HG03442 (cell line): ENCODE data around the gene PAPPA.

Experiments used
- ATAC-seq: cut with Tn5 transposase; IDR thresholded peaks from one replicate; pipeline ENCODE4 v1.9.1; 2021; ENCODE audit warnings: mild to moderate bottlenecking, moderate library complexity; ENCODE audit not compliant: unreplicated experiment

The PAPPA gene

GRCh38 chr9:116213693-116214047, 60.1 kb downstream of the PAPPA start:
- ATAC-seq: no peak

- ATAC-seq: no peak
These were observed 64.8 kb downstream of the PAPPA start for GRCh38 chr9:116218399-116218798.

- no peak for ATAC-seq
These were observed 66.1 kb downstream of the PAPPA start for GRCh38 chr9:116219686-116220085.

DNA sequence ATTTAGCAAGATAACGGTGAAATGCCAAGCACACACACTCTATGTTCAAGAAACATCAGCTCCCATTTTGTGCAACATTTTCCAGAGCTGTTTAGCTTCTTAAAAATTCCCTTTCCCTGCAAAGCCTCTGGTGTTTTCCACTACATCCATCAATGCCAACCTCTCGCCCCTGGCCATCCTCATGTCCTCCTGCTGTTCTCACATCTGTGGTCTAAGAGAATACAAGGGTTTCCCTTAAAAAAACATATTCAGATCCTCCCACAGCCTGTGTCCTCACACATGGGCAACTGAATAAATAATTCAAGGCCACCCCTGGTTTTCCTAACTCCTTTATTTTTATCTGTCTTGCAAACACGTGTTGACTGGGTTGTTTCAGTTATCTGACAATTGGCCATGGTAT, 70.3 kb downstream of the PAPPA start:
- ATAC-seq: no peak

GRCh38 chr9:116230051-116230632, 76.6 kb downstream of the PAPPA start:
- no peak for ATAC-seq

DNA sequence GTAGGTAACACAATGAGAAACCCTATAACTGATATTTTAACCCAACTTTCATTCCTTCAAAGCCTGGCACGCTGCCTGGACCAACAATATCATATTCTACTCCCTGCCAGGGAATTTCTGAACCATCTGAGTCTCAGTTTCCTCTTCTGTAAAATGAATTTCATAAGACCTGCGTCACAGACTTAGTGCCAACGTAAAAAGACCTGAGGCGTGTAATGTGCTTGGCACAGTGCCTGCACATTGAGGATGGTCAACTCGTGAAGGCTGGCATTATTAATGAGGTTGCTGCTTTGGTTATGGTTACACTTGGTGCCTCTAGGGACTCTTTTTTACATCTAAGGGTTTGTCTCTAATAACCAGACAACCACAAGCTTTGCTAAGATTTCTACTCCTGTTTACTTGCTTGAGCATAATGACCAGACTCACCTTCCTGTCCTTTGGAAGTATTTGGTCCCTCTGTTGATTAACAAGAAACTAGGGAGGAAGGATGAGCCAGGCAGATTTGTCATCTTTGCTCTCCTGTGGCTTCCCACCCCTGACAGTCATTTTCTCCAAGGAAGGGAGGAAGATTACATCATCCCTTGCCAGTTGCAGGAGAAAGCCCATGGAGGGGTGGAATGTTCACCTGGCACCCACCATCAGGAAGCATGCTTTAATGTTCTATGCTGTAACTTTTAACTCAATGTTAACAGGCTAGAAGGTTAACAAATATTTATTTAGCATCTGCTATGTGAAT, 79.0 kb downstream of the PAPPA start:
- ATAC-seq: no peak

DNA sequence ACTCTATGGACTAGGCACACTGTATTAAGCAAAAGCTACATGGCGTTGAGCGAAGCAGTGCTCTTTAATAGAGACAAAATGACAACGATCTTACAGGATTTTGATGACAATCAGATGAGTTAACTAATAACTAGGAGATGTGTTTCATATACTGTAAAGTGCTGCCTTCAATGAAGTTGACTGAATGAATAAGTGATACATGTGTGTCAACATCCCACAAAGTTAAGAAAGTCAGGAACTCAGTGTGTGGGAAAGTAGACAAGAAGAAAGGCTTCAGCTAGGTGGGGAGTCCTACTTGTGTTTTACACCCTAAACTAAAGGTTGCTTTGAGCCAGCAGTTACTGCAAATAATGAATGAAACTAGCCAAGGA, 79.6 kb downstream of the PAPPA start:
- ATAC-seq: no peak

- no peak for ATAC-seq
These were observed 80.5 kb downstream of the PAPPA start for GRCh38 chr9:116234081-116234480.

DNA sequence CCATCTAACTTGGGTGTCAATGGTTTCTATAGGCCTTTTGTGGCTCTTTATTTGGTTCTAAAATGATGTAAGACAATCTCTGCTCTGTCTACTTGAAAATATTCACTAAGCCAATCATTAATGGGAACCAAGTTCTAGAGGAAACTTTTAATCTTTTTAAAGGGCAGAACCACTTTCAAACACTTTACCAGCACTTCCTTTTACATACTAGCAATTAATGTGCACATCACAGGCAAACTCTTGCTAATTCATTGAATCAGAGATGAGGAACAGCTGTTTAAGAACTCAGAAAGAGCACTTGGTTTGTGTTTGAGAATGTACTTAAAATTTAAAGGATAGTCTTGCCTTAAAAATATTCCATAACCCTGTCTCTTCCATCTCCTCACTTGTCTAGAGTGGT, 83.4 kb downstream of the PAPPA start:
- ATAC-seq: no peak

DNA sequence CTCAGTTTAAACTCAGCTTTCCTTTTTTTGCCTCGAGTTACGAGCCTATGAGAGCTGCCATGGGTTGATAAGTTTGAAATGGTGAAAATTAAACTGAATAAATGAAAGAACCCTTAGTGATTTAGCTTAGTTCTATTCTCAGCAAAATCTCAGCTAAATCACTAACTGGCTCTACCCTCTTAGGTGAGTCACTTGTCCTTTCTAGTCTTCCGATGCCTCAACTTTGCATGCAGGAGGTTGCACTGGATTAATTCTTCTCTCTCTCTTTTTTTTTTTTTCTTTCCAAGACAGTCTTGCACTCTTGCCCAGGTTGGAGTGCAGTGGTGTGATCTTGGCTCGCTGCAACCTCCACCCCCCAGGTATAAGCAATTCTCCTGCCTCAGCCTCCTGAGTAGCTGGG, 83.9 kb downstream of the PAPPA start:
- no peak for ATAC-seq

DNA sequence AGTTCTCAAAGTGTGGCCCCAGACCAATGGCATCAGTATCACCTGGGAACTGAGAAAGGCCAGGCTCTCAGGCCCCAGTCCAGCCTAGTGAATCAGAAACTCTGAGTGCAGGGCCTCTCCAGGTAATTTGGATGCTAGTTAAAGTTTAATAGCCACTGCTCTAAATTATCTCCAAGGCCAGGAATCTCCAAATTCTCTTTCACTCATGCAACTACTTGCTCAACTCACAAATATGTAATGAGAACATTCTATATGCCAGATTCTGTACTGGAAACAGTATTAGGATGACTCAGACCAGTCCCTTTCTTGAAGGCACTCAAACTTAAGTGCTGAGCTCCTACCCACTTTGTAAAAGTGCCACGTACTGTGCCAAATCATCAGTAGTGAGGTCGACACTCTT, 84.6 kb downstream of the PAPPA start:
- no peak for ATAC-seq

DNA sequence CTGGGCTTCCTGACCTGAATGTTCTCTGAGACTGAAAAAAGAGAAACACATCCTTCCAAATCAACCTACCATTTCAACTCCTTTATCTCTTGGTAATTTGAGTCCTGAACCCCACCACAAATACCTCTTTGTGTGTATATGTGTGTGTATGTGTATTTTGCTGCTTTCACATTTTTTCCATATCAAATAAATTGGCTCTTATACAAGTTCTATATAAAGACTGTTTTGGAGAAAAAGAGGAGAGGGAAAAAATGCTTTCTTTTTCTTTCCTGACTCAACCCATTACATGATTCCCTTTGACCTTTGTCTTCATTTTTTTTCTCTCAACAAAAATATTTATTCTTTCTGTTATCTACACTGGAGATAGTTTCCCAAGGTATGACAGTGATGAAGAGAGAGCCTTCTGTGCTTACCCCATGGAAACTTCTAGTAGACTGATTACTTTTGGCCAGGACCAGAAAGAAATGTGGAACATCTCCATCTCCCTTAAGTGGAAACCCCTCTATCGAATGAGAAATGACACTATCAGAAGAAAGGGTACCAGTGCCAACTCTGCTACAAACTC, 85.3 kb downstream of the PAPPA start:
- ATAC-seq: no peak

GRCh38 chr9:116243708-116244107, 90.1 kb downstream of the PAPPA start:
- no peak for ATAC-seq

DNA sequence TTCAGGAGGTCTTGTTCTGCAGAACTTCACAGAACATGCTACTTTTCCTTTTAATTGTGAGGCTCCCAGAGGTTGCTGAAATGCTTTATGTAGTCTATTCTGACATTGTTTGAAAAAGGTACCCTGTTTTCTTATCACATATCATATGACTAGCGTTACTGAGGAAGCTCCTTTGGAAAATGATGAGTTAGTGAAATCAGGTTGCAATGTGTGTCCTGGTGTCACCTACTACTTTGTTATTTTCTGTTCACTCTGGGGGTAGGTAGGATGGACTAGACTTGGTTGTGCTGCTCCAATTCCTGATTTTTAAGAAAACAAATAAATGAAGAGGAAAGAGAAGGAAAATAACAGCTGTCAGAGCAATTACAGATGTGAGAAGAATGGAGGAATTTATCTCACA, 93.7 kb downstream of the PAPPA start:
- no peak for ATAC-seq

GRCh38 chr9:116247791-116248374, 94.3 kb downstream of the PAPPA start:
- ATAC-seq: no peak

DNA sequence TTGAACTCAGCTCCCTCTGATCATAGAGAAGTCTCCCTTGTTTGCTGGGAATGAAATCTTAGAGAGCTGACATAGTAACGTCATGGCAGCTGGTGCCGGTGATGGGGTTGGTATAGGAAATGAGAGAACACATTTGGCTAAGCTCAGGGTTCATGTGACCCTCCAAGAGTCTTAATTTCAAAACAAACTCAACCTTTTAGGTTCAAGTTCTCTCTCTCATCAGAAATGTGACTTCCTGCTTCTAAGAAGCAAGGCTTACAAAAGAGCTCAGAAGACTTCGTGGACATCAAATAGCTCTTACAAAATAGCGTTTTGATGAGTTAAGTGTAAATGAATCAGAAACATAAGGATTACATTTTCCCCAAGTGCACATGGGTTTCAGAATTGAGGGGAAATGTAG, 97.3 kb downstream of the PAPPA start:
- no peak for ATAC-seq

DNA sequence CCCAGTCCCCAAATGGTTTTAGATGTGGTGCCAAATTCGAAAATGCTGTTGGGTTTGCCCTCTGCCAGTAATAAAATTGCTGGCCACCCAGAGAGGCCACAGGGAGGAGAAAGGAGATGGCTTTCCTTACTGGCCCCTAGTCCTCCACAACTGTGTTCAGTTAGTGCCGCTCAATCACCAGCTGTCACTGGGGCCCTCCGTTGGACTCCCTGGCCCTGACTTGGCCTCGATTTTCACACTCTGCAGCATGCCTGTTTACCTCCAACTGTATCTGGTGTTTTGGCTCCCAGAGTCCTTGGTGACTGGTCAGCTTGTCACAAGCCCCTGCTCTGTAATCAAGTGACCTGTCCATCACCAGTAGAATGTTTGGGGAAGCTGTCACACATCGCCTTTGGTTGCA, 97.8 kb downstream of the PAPPA start:
- no peak for ATAC-seq

DNA sequence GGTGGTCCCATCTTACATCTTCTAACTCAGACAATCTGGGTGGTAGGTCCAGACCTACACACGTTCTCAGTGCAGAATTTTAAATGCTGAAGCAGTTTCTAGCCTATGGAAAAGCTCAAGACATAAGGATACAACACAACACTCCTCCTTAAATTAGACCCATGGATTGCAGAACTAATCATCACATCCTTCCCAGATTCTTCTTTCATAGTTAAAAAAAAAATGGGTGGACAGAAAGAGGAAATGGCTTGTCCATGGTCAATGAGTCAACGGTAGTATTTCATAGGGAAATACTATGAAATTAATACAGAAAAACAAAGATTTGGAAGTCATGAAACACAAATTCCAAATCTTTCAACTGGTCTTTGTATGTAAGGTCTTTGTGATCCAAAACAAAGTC, 106.9 kb downstream of the PAPPA start:
- no peak for ATAC-seq

GRCh38 chr9:116262448-116262847, 108.9 kb downstream of the PAPPA start:
- ATAC-seq: no peak

DNA sequence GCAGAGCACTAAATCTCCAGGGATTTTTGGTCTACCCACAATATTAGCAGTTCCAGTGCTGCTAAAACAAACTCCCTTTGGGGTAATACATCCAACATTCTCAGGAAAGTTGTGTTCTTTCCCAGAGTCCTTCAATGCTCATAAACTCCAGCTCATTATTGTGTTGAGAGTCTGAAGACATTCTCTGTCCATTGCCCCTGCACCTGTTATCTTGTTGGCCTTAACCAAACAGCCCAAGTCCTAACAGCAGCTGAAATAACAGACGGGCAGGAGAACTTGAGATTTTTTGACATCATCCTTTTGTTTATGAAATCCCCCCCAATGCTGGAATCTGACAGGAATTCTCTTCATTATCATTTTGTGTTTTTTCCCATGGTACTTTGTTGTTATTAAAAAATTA, 110.8 kb downstream of the PAPPA start:
- no peak for ATAC-seq

DNA sequence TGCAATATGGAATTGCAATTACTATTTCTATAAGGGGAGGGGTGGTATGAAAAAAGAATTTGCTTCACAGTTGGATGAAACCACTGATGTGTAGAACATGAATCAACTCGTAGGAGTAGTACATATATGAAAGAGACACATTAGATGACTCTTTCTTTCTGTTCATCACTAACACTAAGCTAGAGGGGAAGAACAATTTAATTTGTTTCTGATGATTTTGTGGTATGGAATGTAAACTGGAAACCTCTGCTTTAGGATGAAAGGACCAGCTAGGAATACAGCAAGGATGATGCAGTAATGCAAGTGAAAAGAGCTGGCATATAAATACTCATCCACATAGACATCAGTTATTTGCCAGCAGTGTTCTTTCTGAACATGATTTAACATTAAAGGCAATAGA, 113.4 kb downstream of the PAPPA start:
- no peak for ATAC-seq

DNA sequence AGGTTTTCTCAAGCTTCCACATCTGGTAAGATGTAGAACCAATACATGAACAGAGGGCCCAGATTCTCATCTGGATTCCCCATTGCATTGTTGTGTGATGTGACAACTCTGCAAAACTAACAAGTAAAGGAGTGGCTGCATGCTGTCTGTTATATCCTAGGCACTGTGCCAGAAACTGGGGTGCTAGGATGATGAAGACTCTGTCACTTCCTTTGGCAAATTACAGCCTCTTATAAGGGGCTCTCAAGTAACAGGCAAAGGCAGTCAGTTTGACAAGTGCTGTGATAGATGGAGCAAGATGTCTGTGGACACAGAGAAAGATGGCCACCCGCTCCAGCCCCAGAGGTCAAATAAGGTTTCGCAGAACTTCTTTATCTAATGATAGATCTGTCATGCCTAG, 115.7 kb downstream of the PAPPA start:
- ATAC-seq: no peak
